Retinal pigment epithelial cell (primary cell): ENCODE measurements around the gene ASB1.

Experiments
- DNase-seq: peaks from one replicate; pipeline ENCODE4 v3.0.0-alpha.2; 2010; ENCODE audit warnings: low read depth
- H3K4me3 ChIP-seq: 2 replicates; pipeline ENCODE4 v1.5.1; 2011; ENCODE audit warnings: mild to moderate bottlenecking, low read length, control low read depth, moderate library complexity
- CTCF ChIP-seq: conservative IDR thresholded peaks from 2 replicates; pipeline ENCODE4 v1.5.1; 2011; ENCODE audit warnings: low read depth, low read length, control low read depth, inconsistent platforms

ASB1 gene

GRCh38 chr2:238396663-238397062 lies 30.1 kb upstream of the ASB1 start:
- no peak overlapping the region for H3K4me3 ChIP-seq
- DNase-seq = no peak
- TF ChIP-seq CTCF = no peak

- no peak overlapping the region for H3K4me3 ChIP-seq
- no peak for DNase-seq
- no peak for TF ChIP-seq CTCF
Measured at GRCh38 chr2:238397356-238397755, 29.4 kb upstream of the ASB1 start.

- no peak for DNase-seq
- H3K4me3 ChIP-seq = no peak overlapping the region
- TF ChIP-seq CTCF = no peak
Measured at GRCh38 chr2:238398577-238398976, 28.1 kb upstream of the ASB1 start.

- no peak overlapping the region for H3K4me3 ChIP-seq
- TF ChIP-seq CTCF = no peak
- DNase-seq = no peak
Measured at GRCh38 chr2:238399094-238399493, 27.6 kb upstream of the ASB1 start.

GRCh38 chr2:238401551-238401950 lies 25.2 kb upstream of the ASB1 start:
- H3K4me3 ChIP-seq = no peak overlapping the region
- DNase-seq = no peak
- no peak for TF ChIP-seq CTCF

GRCh38 chr2:238403632-238404405 lies 22.9 kb upstream of the ASB1 start:
- no peak for DNase-seq
- H3K4me3 ChIP-seq = no peak overlapping the region
- TF ChIP-seq CTCF = no peak
